Measurements from ENCODE around the gene AP1AR. TPM values are rescaled to one million over a fixed set of nuclear protein-coding genes. Genes with fewer than 3 reads are reported as not detected.
"Not testable (repeated sequence)": the region's sequence is repeated elsewhere in the genome, so short reads cannot be mapped to it uniquely, and the experiment has no call there.

Gene AP1AR
- total RNA-seq = 16.5 TPM
- long read RNA-seq, partial matches to known transcripts = 1 of 8 reads
- long read RNA-seq, other reads (novel, unspliced or antisense) = 3 of 8 reads

DNA sequence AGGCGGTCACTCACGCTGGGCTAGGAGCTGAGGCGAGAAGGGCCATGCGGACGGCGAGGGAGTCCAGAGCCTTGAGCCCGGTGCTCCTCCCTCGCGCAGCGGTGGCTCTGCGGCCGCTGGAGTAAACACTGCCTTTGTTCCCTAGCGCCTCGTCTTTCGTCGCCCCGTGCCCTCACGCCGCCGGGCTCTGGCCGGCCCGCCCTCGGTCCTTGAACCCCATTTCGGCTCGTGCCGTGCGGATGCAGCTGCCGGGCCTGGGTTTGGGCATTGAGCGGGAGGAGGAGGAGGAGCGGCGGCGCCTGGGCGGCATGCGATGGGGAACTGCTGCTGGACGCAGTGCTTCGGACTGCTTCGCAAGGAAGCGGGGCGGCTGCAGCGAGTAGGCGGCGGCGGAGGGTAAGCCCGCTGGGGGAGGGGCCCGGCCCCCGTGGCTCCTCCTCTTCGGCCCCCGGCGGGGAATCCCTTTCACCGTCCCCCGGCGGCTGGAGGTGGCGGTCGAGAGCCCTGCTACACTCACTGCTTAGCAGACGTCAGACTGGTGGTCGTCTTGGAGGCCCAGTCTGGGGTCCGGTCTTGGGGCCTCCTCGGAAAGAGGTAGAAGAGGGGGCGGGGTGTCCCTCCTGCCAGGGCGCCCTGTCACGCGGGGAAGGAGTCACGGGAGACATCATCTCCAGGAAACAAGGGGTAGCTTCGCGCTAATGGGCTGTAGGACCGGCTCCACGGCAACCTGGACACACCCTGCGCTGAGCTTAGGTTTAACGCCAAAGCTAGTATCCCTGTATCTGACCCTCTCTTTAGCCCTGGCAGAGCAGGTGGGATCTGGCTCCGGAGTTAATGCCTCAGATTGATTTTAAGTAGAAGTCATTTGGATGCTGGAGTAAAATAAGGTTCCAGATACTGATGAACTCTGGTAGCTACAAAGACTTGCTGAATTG lies at the start of gene AP1AR:
Gene AP1AR (plus strand): TSS at position 9 of the 935 bp plus-strand sequence. CDS start 305 bp downstream, at position 314.
- DNase-seq (ENCODE audit: low spot score) = peak; percentile 95

DNA sequence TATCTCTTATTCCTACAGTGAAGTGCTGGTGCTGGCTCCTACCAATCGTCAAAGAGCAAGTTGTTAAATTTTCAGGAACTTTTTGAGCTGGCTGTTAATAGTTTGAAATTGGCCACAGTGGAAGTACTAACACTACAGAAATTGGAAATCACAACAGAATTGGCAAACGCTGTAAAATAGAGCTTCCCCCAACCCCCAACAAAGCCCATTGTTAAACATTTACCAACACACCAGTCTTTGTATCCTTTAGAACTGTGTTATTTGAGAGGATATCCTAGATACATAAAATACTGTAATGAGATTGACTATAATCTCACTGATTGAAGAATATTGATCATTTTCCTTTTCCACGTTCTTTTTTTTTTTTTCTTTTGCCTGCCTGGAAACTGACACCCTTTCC lies 49.0 kb upstream of the AP1AR start:
- no peak for DNase-seq (ENCODE audit: low spot score)

GRCh38 chr4:112183252-112183651 lies 48.3 kb upstream of the AP1AR start:
- DNase-seq (ENCODE audit: low spot score) = no peak

DNA sequence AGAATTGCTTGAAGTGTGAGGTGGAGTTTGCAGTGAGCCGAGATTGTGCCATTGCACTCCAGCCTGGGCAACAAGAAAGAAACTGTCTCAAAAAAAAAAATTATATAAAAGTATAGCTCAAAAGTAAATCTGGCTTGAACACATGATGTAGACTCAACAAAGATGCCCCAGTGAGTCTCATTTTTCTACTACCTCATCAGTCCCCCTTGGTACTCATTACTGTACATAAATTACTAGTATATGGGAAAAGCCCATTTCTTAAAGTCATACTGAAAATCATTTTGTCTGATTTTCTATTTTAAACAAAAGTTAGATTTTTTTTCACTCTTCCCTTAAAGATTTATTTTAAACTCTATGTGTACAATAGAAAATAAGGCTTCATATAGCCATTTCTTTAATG lies 47.1 kb upstream of the AP1AR start:
- DNase-seq (ENCODE audit: low spot score) = no peak

DNA sequence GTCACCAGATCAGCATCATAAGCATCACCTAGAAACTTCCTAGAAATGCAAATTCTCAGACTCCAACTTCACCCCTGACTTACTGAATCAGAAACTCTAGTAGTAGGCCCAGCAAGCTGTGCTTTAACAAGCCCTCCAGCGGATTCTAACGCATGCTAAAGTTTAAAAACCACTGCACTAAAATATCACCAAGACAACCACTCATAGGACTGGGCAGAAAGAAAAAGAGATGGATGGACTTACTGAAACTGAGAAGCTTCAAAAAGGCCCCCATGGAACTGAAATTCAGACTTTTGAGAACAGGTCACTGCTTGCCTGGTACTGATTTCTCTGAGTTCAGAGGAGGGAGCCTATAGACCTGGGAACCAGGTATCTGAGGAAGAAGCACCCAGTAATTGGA lies 46.3 kb upstream of the AP1AR start:
- no peak for DNase-seq (ENCODE audit: low spot score)

DNA sequence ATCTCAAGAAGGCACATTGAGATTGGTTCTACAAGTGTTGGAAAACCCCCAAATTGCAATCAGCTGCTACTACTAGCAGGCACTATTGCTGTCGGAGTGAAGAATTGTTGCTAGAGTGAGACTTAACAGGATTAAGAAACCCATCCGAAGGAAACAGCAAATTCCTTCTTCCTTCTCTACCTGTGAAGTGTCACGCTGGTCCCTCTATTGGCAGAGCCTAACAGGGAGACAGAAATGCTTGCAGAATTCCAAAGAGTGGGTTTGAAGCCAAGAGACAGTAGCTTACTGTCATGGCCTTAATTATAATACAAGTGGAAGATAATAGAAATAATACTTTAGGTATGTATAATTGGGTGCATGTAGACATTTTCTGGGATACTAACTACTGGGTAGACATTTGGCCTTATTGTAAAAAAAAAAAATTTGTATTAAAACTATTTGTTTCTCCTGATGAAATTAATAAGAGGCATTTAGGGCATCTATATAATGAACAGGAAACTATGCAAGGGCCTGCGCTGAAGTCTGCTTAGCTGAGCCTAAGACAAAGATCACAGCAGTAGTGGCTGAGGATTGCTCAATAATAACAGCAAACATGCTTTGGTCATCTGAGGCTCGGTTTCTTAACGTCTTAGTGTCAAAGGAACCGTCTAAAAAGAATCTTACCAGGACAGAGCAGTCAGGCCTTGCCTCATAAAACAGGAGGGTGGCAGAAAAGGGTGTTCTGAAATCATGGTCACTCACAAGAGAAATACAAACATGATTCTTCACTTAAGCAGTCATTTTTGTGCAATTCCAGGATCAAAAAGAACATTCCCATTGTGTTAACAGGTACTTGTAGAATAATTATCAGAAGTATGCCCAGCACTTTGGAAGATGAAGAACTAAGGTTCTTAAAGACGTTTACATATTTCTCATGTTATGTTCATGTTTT lies 45.6 kb upstream of the AP1AR start:
- DNase-seq (ENCODE audit: low spot score) = no peak

- DNase-seq (ENCODE audit: low spot score) = no peak
Measured at GRCh38 chr4:112189754-112190153, 41.8 kb upstream of the AP1AR start.

DNA sequence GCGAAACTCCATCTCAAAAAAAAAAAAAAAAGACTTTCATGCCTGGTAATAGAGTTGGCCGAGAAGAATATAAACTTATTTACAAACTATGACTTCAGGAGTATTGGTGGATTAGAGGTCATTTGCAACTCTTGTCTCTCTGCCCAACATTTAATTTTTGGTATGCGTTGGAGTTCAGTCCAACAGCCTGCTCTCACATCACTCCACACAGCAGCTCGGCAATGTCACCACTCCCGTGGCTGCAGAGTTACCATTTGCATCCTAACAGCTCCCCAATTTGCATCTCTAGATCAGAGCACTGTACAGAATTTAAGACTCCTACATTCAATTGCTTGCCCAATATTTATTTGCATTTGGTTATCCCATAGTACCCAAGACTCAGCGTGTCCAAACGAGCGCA lies 40.9 kb upstream of the AP1AR start:
- DNase-seq (ENCODE audit: low spot score) = no peak

DNA sequence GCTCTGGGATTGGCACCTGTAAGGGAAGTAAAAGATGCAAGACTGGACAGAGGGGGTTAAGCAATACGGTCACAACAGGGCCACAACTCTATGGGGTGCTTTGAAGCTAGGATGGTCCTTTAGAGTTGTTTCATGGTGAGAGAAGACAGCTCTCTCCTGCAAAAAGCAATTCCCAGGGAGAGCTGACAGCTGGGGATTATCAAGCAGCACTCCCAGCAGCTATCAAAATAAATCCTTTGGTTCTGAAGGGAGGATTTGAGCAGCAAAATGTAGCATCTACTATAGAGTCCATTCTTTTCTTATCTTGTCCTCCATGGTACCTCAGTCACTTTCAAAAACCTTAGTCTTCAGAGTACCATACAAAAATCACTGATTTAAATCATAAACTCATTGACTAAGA lies 35.1 kb upstream of the AP1AR start:
- no peak for DNase-seq (ENCODE audit: low spot score)

- no peak for DNase-seq (ENCODE audit: low spot score)
Measured at GRCh38 chr4:112199041-112199440, 32.5 kb upstream of the AP1AR start.

DNA sequence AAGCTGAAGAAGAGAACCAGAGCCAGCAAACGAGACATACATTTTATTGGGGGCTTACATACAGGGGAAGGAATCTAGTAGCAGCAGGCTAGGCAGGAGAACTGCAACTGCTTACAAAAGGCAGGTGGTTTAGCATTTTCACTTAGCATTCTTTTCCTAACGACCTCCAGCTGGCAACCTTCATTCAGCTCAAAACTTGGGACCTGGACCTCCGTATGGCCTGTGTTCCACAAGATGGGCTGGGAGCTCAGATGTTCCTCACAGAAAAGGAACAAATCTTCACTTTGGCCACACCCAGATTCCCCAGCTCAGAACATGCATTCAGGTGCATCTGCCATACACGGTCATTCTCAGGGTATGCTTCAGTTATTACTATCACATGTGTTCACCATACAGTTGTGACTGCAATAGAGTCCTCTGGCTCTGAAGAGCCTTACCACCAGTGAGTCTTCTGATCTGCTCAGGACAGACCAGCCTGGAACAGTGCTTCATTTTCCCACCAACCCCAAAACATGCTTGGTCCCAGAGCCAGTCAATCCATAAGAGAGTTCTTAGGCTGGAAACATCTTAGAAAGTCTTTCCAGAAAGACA lies 29.6 kb upstream of the AP1AR start:
- no peak for DNase-seq (ENCODE audit: low spot score)

GRCh38 chr4:112203593-112203992 lies 28.0 kb upstream of the AP1AR start:
- DNase-seq (ENCODE audit: low spot score) = no peak

DNA sequence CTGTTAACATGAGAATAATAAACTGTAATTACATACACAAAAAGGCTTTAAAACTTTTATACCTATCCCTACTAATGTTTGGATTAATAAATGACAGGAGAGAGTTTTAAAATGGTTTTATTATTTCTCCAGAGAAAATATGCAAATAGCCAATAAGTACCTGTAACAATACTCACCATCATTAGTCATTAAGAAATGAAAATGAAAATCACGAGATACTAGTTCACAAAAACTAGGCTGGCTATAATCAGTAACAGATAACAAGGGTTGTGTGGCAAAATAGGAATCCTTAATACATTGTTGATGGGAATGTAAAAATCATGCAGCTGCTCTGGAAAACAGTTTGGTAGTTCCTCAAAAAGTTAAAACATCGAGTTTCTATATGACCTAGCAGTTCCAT lies 25.2 kb upstream of the AP1AR start:
- no peak for DNase-seq (ENCODE audit: low spot score)

GRCh38 chr4:112208137-112209095 lies 23.2 kb upstream of the AP1AR start:
- DNase-seq (ENCODE audit: low spot score) = not testable (repeated sequence)

GRCh38 chr4:112210777-112211176 lies 20.8 kb upstream of the AP1AR start:
- no peak for DNase-seq (ENCODE audit: low spot score)

DNA sequence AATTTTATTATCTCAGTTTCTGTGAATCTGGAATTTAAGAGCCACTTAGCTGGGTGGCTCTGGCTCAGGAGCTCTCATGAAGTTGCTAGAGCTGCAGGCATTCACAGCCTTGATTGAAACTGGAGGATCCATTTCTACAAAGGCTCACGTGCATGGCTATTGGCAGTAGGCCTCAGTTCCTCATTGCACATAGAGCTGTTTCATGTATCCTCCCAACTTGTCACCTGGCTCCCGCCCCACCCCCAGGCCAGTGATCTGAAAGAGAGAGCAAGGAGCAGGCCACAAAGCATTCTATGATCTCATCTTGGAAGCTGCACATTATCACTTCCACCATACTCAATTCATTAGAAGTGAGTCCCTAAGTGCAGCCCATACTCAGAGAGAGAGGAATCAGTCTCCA lies 18.5 kb upstream of the AP1AR start:
- no peak for DNase-seq (ENCODE audit: low spot score)

- DNase-seq (ENCODE audit: low spot score) = no peak
Measured at GRCh38 chr4:112213856-112214255, 17.7 kb upstream of the AP1AR start.

DNA sequence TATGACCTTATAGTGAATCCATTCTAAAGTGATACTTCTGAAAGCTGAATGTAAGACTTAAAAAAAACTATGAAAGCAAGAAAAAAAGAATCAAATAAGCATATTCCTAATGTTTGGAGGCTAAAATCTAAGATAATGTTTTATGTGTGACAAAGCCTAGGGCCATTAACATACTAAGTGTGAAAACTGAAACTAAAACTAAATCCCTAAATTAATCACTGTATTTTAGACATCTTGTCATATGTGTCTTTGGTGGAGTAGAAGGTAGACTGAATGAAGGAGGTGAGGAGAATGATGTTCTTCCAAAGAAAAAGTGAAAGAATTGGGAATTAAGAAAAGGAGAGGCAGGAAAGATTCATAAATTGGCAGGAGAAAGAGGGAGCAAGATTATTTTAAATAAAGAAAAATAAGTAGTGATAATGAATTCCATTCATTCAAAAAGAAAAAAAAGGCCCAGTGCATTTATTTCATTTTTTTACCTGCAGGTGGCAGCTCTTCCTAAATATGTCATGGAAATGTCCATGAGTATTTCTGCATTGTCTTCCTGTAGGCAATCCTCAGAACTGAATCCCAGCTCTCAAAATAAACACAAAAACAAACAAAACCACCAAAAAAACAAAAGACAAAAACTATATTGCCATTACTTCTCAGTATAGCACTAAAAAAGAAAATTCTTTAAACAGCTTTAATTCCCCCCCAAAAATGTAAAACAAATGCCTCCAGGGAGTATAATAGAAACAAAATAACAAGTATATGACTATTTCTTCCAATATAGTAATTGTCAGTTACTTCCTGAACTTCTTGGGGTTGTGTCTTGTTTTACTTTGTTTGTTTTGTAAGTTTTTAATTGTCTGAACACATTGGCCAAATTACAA lies 17.0 kb upstream of the AP1AR start:
- no peak for DNase-seq (ENCODE audit: low spot score)

DNA sequence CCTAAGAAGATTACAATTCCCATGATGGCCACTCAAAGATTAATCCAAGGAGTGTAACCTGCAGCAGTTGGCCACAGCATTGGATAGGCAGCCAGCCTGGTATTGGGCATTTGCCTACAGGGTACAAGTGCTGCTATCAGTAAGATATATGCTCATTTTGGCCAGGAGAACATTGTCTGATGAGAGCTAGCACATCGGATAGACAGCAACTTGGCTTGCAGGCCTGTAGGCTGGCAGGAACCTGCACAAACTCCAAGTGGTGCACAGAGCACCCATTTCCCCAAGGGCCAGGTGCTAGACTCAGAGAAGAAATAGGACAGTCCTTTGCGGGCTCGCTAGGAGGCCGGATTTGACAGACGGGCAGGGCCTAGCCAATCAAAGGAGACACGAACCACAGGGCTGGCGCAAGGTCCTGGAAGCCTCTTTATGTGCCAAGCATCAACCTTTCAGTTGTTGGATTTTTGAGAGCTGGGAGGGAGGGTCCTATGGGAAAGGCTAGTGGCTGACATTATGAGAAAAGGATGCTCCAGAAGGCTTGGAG lies 11.7 kb upstream of the AP1AR start:
- no peak for DNase-seq (ENCODE audit: low spot score)
